GM18508 (cell line): ENCODE measurements around the gene ATP2A3.

Source experiments
- ATAC-seq: cut with Tn5 transposase; IDR thresholded peaks from one replicate; pipeline ENCODE4 v1.9.1; 2021; ENCODE audit warnings: moderate number of reproducible peaks; ENCODE audit not compliant: insufficient read depth, unreplicated experiment

The ATP2A3 gene

DNA sequence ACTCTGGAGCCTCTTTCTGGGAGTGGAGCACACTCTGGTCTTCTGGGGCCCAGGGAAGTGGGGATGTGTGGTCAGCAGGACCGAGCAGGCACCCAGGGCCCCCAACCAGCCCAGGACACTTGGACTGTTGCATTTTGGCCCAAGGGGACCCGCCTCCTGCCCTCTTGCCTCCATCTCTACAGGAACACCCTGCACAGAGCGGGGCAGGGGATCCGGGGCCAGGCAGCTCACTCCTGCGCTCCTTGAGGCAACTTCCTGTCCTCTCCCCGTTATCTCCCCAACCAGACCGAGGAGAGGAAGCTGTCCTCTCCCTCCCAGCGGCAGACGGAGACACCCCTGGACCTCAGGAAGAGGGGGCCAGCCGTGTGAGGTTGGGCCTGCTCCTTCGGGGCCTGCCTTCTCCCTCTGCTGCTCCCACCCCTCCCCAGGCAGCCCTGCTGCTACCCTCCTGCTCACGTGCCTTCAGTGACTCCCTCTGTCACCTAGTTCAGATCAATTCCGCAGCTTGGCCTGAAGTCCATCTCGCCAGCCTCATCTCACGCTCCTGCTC, 10.0 kb upstream of the ATP2A3 start:
- ATAC-seq, result no peak

DNA sequence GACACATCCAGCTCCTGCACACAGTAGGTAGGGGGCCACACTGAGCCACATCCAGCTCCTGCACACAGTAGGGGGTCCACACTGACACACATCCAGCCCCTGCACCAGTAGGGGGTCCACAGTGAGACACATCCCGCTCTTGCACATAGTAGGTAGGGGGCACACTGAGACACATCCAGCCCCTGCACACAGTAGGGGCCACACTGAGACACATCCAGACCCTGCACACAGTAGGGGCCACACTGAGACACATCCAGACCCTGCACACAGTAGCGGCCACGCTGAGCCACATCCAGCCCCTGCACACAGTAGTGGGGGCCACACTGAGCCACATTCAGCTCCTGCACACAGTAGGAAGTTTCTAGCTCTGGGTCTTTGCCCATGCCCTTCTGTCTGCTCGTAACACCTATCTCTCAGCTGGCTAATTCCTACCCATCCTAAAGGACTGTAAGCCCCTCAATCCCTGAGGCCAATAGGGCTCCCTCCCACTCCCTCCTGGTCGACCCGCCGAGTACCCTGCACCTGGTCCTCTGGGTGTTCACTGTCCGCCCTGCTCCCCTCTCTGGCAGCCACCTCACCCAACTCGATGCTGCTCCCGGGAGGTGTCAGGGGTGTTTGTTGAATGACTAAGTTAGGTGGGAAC, 9.4 kb upstream of the ATP2A3 start:
- ATAC-seq, result no peak

DNA sequence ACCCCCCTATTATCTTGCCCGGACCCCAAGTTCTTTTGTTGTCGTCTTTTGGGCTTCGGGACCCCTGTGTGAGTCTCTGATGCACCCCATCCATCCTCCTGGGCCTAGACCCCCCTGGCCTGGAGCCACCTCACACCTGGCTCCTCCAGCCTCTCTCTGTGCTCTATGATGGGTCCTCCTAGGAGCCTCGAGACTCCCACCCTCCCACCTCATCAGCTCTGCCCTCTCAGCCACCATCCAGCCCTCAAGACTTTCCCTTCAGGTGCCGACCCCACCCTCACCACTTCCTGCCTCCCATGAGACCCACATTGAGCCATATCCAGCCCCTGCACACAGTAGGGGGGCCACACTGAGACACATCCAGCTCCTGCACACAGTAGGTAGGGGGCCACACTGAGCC, 8.7 kb upstream of the ATP2A3 start:
- no peak for ATAC-seq

- no peak for ATAC-seq
These were observed 8.1 kb upstream of the ATP2A3 start for GRCh38 chr17:3972281-3972731.

DNA sequence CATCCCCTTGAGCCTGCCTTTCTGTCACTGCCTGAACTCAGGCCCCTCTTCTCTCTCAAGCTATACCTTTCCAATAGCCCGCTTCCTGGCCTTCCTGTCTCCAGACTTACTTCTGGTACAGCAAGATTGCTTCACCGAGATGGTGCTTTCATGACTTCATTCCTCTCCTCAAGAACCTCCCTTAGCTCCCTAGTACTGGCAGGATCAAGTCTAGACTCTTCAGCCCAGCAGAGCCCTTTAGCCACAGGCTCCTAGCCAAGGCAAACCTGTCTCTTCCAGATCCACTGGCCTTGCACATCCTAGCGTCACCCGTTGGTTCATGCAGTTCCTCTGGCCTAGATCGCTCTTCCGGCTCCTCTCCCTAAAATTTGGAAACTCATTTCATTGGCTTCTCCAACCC, 6.4 kb upstream of the ATP2A3 start:
- no peak for ATAC-seq

DNA sequence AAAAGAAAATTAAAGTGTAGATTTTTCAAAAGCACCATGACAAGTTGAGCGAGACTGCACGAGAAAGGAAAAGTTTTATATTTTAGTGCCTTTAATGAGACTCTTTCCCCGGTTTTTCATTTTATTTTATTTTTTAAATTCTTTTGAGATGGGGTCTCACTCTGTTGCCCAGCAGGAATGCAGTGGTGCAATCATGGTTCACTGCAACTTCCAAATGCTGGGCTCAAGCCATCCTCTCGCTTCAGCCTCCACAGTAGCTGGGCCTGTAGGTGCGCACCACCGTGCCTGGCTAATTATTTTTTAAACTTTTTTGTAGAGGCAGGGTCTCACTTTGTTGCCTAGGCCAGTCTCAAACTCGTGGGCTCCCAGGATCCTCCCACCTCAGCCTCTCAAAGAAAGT, 5.7 kb upstream of the ATP2A3 start:
- ATAC-seq, result no peak

GRCh38 chr17:3968886-3969524, 4.8 kb upstream of the ATP2A3 start:
- no peak for ATAC-seq

- ATAC-seq, result no peak
These were observed 3.8 kb upstream of the ATP2A3 start for GRCh38 chr17:3968015-3968414.

DNA sequence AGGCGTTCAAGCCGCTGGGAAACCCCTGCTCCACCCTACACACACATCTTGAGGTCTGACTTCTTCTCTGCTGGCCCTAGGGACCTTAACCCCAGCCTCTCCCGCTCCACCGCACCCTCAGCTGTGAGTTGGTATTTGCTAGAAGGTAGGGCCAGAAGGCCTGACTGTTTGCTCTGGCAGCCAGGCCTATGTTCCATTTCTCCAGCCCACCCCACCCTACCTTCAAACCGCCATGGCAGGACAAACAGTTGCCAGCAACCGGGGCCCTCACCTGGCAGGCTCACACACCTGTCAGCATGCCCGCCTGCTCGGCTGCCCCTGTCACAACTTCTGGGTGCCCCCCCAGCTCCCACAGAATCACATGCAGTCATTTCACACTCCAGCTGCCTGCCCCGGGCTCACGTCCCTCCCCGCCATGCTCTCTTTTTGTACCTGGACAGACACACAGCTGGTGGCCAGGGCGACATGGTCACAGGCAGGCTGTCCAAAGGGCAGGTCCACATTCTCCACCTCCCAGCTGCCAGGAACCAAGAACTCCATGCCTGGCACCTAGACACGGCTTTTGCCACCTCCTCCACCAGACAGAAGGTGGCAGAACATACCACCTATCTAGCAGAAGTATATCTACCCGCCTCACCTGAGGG, 2.6 kb upstream of the ATP2A3 start:
- ATAC-seq, result no peak

DNA sequence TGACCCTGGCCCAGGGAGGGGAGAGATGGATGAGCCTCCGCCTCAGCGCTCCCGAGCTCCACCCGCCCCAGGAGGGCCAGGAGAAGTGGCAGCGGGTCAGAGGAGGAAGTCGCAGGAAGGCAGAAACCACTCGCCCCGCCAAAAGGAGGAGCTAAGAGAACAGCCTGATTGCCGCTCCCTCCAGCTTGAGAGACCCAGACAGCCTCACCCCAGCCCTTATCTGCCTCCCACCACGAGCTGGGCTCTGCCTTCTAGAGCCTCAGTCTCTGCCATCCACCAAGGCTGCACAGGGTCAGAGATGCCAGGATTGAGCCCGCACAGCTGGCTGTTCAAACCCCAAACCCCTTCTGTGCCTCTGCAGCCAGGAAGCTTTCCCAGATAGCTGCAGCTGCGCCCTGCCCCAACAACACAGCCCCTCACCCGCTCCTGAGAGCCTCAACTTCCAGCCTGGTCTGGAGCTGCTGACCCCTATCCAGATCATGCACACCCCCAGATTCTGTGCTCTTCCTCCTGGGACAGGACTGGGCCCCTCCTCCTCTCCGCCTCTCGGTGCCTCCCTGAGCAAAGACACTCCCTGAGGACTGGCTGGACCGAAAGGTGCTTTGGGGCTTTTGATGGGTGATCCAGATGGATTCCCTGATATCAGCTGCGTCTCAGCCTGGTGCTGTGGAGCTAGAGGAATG, 1.0 kb upstream of the ATP2A3 start:
- no peak for ATAC-seq

- no peak for ATAC-seq
These were observed 718 bp downstream of the ATP2A3 start for GRCh38 chr17:3963237-3964201.

- no peak for ATAC-seq
These were observed 1.3 kb downstream of the ATP2A3 start for GRCh38 chr17:3962965-3963236.

DNA sequence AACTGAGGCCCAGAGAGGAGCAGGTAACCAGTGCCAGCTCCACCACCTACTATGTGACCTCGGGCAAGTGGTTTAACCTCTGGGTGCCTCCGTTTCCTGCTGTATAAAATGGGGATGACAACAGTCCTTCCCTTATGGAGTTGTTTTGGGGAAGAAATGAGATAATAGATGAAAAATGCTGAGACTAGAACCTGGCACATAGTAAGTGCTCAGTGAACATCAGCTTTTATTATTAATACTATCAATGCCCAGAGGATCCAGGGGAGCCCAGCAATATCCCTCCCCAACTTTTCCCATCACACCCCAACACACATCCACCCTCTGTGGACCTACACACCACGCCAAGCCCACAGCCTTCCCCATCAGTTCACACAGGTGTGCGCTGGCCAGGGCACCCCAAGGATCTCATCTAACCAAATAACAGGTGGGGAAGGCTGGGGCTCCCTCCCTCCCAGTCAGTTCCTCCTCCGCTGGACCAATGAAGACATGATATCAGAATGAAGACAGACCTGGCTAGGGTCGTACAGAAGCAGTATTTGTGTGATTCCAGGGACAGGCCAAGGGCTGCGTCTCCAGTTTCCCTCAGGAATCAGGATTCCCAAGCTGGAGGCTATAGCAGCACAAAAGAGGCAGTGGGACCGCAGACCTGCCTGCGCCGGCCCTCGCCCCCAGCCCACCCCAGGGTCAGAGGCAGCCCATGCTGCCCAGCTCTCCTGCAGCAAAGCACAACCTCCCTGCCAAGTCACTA, 1.8 kb downstream of the ATP2A3 start:
- ATAC-seq, result no peak

DNA sequence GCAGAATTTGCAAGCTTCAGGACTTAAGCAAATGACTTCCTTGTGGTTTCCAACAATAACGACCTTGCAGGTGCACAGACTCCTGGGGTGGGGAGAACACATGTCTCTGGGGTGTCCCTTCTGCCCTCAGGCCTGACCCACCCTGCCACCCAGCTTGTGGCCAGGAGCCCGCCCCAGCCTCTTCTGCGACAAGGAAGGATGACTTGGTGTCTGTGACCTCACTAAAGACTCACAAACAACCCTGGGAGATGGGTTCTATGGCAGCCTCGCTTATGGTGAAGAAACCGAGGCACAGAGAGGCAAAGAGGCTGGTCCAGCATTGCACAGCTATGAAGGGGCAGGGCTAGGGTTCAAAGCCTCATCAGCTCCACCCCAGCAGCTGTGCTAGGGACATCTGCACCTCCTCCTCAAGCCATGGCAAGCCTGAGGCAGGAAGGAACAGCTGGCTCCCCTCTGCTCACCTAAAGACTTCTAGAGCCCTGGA, 2.6 kb downstream of the ATP2A3 start:
- no peak for ATAC-seq

DNA sequence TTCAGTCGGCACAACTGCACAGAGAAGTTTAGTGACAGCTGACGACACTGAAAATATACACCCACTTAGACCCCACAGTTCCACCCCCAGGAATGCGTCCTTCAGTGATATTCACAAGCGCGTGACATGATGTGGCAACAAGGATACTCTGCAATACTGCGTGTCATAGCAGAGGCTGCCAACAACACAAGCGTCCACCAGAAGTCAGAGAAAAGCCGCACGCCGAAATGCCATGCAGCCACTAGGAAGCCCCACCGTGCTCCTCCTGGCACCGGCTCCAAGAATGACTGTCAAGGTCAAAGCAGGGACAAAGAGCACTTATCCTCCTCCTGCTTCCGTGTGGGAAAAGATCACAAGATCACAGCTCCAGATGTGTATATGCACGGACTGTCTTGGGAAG, 3.5 kb downstream of the ATP2A3 start:
- ATAC-seq, result no peak

GRCh38 chr17:3959921-3960601, 4.2 kb downstream of the ATP2A3 start:
- ATAC-seq, result no peak

- ATAC-seq, result no peak
These were observed 4.8 kb downstream of the ATP2A3 start for GRCh38 chr17:3959295-3959899.
